ENCODE results near the gene GADL1.

DNA sequence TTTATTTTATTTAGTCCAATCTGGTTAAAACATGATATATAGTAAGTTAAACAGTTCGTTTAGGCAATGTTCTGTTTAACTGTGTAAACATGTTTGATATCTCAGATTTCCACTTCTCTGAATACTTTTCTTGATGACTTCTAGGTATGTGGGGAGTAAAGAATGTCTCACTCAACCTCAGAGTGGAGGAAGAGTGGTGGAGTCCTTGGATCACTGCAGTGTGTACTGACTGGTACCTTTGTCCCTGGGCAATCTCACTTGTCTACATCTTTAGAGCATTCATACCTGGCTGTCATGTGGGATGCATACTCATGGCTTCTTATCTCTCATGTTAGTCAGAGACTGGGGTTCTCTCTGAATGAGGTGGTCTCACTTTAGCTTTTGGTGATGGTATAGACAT lies 15.6 kb downstream of the GADL1 start:
- TF ChIP-seq POLR2AphosphoS5 (IDR thresholded peaks at IDR 0.05; ENCODE audit: low read depth, low read length) (no peak), POLR2A (IDR thresholded peaks at IDR 0.05; ENCODE audit: low read depth, low read length) (no peak), TAF1 (IDR thresholded peaks at IDR 0.05; ENCODE audit: low read depth, low read length) (no peak)

Data from GM12891 (cell line).